ENCODE data around the gene SERTAD1.
"Not testable (repeated sequence)": the region's sequence is repeated elsewhere in the genome, so short reads cannot be mapped to it uniquely, and the experiment has no call there.

Gene SERTAD1

DNA sequence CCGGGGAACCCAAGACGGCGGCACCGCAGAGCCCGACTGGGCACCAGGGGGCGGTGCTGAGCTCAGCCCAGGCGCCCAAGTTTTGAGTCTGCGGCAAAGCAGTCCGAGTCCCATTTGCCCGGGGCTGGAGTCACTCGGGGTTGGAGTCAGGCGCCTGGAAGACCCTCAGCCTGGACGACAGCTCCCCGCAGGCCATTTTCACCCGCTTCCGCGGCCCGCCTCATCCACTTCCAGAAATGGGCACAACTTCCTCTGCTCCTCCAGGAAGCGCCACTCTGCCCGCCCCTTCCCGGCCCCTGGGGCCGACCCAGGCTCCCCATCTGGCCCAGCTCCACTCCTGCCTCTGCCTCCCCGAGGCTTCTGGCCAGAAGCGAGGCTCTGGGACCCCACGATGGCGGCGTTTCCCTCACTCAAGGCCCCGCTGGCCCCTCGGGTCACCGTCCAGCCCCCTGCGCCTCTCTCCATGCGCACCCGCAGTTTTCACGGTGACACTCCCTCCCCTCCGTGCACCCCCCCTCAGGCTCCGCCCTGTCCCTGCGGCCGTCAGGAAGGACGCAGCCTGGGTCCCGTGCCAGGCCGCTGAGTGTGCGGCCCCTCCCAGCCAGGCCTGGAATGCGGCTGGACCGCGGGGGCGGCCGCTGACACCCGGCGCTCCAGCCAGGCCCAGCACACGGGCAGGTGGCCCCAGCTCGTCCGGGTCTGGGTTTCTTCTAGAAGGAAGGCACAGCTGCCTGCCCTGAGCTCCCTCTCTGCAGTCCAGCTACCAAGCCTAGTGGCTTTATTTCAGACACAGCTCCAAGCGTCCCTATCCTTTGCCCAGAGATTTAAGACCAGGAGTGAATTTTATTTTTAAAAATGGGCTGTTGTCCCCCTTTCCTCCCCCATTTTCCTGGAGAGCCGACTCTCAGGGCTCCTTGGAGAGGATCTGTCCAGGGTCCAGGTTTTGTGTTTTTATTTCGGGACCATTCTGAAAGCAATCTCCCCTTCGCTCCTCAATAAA, 4.7 kb downstream of the SERTAD1 start:
- peak; percentile 76 for DNase-seq

DNA sequence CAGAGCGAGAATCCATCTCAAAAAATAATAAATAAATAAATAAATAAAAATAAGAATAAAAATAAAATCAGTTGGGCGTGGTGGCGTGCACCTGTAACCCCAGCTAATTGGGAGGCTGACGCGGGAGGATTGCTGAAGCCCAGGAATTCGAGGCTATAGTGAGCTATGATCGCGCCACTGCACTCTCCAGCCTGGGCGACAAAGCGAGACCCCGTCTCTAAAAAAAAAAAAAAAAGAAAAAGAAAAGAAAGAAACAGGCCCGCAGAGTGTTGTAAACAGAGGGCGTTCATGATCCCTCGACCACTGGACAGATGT, 5.4 kb downstream of the SERTAD1 start:
- DNase-seq, result no peak

- no peak for DNase-seq
Observed at GRCh38 chr19:40419780-40420179, 6.0 kb downstream of the SERTAD1 start.

DNA sequence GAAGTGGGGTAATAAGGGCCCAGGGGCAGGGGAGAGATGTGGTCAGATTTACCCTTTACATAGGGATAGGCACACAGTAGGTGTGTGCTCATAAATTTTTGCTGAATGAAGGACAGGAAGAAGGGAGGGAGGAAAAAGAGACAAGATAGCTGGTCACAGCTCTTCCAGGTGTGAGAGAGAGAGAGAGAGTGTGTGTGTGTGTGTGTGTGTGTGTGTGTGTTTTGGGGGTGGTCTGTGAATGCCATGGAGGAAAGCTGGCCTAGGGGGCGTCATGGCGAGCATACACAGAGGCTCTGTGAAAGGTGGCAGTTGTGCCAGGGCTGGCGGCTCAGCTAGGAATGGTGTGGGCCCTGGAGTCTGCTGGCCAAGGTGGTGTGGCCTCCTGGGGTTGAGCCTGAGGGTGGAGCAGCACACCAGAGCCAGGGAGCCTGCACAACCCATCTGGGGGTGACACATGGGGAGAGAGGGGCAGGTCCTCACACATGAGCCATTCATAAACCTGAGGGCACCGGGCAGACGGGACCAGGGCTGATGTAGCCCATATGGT, 6.7 kb downstream of the SERTAD1 start:
- DNase-seq, result no peak

DNA sequence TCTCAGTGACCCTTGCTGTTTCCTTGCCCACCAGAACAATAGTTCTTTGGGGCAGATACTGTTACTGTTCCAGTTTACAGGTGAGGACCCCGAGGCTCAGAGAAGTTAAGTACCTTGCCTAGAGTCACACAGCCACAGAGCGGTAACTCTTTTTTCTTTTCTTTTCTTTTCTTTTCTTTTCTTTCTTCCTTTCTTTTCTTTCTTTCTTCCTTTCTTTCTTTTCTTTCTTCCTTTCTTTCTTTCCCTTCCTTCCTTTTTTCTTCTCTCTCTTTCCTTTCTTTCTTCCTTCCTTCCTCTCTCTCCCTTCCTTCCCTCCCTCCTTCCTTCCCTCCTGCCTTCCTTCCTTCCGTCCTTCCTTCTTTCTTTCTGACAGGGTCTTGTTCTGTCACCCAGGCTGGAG, 7.8 kb downstream of the SERTAD1 start:
- DNase-seq, result no peak

GRCh38 chr19:40417643-40417981, 8.2 kb downstream of the SERTAD1 start:
- DNase-seq, result no peak

- no peak for DNase-seq
Observed at GRCh38 chr19:40416918-40417642, 8.7 kb downstream of the SERTAD1 start.

- DNase-seq, result no peak
Observed at GRCh38 chr19:40415768-40416167, 10.0 kb downstream of the SERTAD1 start.

DNA sequence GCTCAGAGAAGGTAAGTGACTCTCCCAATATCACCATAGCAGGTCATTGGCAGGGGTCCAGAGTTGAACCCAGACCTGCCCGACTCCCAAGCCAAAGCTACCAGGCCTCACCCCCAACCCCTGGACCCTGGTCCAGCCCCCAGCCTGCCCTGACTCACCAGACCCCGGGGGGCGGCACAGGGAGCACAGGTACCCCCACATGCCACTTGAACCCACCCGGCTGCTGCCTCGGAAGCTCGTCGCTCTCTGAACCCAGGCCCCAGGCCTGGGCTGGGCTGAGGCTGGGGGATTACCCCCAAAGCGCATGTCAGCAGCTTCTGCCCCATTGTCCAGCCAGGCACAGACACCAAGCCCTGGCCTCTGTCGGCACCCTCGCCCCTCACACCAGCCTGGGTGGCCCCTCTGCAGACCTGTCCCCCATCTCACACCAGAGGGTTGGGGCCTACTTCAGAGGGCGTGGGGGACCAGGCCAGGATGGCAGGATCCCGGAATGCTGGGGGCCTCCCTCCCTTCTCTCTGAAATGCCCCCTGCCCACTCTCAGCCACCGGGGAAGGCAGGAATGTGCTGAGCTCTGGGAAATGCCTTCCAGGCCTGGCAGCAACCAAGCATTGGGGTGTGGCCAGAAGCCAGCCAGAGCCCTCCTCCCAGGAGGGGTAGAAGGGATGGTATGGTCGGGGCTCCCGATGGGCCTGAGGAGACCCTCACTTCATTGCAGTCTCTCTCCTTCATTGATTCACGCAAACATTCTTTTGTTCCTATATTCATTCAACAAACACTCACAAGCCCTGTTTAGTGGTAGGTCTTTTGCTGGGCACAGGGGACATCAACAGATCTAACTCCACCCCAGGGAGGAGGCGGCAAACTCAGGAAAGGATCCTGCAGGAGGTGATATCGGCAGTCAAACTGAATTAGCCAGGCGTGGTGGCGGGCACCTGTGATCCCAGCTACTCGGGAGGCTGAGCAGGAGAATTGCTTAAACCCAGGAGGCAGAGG, 11.0 kb downstream of the SERTAD1 start:
- DNase-seq, result no peak

GRCh38 chr19:40413291-40413845, 12.4 kb downstream of the SERTAD1 start, which contains the start of gene PRX:
TSS of gene PRX (minus strand) at chr19:40413378. CDS start at chr19:40407932, 5,446 bp downstream.
- DNase-seq, result no peak

DNA sequence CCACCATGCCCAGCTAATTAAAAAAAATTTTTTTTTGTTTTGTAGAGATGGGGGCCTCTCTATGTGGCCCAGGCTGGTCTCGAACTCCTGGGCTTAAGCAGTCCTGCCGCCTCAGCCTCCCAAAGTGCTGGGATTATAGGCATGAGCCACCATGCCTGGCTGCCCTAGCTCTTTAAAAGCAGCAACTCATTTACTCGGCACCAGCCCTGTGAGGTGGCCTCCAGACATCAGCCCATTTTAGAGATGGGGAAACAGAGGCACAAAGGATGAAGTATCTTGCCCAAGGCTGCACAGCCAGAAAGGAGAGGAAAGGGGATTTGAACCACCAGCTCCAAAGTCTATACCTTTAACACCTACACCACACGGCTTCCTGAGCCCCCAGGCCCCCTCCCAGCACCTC, 12.9 kb downstream of the SERTAD1 start:
- DNase-seq, result no peak

DNA sequence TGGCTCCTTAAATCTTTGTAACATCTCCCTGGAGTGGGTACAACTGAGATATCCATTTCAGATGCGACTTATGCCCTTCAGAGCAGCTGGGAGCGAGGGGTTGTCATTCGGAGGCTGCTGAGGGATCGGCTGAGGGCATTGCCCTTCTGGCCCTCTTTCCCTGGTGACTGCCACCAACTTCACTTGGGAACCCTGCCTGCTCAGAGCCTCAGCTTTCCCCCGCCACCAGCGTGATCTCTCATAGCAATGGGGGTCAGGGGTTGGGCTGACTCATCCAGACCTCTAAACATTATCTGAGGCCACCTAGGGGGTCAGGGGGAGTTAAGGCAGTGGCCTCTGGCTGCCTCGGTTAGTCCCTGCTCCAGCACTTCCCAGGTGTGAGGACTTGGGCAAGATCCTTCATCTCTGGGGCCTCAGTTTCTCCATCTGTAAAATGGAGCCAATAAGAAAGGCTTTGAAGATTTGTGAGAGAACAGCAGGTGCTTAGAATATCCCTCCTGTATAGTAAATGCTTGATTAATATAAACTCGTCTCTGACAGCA, 13.8 kb downstream of the SERTAD1 start:
- DNase-seq, result no peak

- no peak for DNase-seq
Observed at GRCh38 chr19:40411125-40411842, 14.5 kb downstream of the SERTAD1 start.

GRCh38 chr19:40410030-40410389, 15.8 kb downstream of the SERTAD1 start:
- DNase-seq, result no peak

DNA sequence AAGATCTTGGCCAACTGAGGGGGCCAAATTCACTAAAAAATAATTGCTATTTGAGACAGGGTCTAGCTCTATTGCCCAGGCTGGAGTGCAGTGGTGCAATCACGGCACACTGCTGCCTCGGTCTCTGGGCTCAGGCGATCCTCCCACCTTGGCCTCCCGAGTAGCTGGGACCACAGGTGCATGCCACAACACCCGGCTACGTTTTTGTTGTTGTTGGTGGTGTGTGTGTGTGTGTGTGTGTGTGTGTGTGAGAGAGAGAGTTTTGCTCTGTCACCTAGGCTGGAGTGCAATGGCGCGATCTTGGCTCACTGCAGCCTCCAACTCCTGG, 17.2 kb downstream of the SERTAD1 start:
- not testable (repeated sequence) for DNase-seq

DNA sequence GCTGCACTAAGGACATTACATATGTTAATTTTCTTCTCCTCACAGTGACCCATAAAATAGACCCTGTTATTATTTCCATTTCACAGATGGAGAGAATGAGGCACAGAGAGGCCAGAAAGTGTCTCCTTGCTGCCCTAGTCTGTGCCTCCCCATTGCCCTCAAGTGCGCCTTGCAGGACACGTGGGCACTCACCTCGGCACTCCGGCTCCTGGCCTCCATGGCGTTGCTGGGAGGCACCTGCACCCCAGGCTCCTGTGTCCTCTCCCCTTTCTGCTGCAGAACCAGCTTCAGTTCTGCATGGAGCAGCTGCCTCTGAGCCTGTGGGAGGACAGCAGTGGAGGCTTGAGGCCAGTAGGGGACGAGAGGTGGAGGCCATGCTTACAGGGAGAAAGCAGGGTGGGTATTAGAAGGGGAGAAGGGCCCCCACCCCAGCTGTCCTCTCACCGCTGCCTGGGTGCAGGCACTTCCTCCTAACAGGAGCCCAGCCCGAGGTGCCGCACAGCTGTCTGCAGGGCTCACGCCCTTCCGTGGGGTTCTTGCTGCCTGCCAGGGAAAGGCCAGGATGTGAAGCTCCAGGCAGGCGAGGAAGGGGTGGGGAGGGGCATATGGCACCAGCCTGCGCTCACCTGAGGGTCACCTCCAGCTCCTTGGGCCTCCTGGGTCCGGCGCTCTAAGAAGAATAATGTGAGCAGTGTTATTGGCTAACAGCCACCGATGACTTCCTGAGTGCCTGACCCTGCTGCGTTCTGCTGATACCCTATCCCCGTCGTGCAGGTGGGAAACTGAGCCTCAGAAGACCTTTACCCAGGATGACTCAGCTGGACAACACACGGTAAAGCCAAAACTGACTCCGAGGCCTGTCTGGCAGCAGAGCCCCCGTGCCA, 17.8 kb downstream of the SERTAD1 start:
- no peak for DNase-seq

GRCh38 chr19:40403262-40403984, 22.4 kb downstream of the SERTAD1 start:
- DNase-seq, result peak; percentile 86

GRCh38 chr19:40400559-40400958, 25.2 kb downstream of the SERTAD1 start:
- no peak for DNase-seq

GRCh38 chr19:40398417-40399131, 27.2 kb downstream of the SERTAD1 start:
- DNase-seq, result peak; percentile 80
